Bronchial epithelial cell (primary cell): ENCODE data around the gene PIH1D2. TPM values are rescaled to one million over a fixed set of nuclear protein-coding genes. Genes with fewer than 3 reads are reported as not detected.
"Not testable (repeated sequence)": the region's sequence is repeated elsewhere in the genome, so short reads cannot be mapped to it uniquely, and the experiment has no call there.

Source experiments
- DNase-seq: peaks from one replicate; pipeline ENCODE4 v3.0.0-alpha.2; 2010; ENCODE audit warnings: low read depth
- FAIRE-seq: peaks from 2 replicates; lab custom pipeline; 2011; peaks lifted over from hg19 to GRCh38; lab: Jason Lieb, UNC
- H3K27me3 ChIP-seq: 2 replicates; pipeline ENCODE4 v1.5.1; 2011; ENCODE audit warnings: low read length; ENCODE audit not compliant: control insufficient read depth, insufficient read depth
- H3K36me3 ChIP-seq: 2 replicates; pipeline ENCODE4 v1.5.1; 2011; ENCODE audit warnings: low read length; ENCODE audit not compliant: control insufficient read depth, insufficient read depth
- H3K4me3 ChIP-seq: 2 replicates; pipeline ENCODE4 v1.5.1; 2011; ENCODE audit warnings: mild to moderate bottlenecking, low read depth, low read length, control low read depth
- total RNA-seq: library from RNA; depleted of rRNA; stranded (reverse); fragments of >200 nt; gene quantifications from 2 replicates; pipeline ENCODE4 v1.2.1, GENCODE V29; 2014
- TF ChIP-seq, protein P1 (sequence below): IDR thresholded peaks from 2 replicates; pipeline ENCODE4 v1.5.1; 2011; ENCODE audit warnings: mild to moderate bottlenecking, moderate library complexity, low read length, control low read depth, inconsistent platforms; ENCODE audit not compliant: insufficient read depth, severe bottlenecking

Gene PIH1D2
- total RNA-seq, 1 donor from 2014 or later, result 0.53 TPM

DNA sequence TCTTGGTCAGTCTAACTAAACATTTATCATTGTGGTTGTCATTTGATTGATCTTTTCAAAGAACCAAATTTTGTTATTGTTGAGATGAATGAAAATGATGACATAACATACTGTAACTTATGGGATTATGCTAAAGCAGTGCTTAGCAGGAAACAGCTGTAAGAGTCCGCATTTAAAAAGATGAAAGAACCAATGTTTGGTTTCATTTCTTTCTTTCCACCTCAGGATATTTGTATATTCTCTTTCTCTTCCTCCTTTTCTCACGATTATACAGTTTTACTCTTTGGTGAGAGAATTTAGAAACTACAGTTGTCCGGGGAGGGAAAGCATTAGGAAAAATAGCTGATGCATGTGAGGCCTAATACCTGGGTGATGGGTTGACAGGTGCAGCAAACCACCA is 23.1 kb downstream of the PIH1D2 start:
- Histone ChIP-seq H3K36me3 (peaks cover 3% of the 10 kb centered on the region), H3K27me3 (no peaks in the 10 kb centered on the region), H3K4me3 (no peak overlapping the region)
- DNase-seq, result no peak
- TF ChIP-seq, protein P1, sequence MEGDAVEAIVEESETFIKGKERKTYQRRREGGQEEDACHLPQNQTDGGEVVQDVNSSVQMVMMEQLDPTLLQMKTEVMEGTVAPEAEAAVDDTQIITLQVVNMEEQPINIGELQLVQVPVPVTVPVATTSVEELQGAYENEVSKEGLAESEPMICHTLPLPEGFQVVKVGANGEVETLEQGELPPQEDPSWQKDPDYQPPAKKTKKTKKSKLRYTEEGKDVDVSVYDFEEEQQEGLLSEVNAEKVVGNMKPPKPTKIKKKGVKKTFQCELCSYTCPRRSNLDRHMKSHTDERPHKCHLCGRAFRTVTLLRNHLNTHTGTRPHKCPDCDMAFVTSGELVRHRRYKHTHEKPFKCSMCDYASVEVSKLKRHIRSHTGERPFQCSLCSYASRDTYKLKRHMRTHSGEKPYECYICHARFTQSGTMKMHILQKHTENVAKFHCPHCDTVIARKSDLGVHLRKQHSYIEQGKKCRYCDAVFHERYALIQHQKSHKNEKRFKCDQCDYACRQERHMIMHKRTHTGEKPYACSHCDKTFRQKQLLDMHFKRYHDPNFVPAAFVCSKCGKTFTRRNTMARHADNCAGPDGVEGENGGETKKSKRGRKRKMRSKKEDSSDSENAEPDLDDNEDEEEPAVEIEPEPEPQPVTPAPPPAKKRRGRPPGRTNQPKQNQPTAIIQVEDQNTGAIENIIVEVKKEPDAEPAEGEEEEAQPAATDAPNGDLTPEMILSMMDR, result no peak
- no peak for FAIRE-seq

DNA sequence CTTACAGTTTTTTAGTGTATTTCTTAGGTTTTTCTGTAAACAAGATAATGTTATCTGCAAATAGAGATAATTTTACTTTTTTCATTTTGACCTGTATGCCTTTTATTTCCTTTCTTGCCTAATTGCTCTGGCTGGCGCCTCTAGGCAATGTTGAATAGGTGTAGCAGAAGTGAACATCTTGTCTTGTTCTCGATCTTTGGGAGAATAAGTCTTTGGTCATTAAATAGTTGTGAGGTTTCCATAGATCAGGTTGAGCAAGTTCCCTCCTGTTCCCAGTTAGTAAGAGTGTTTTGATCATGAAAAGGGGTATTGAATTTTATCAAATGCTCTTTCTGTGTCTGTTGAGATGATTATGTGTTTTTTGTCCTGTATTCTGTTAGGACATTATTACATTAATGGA is 24.0 kb downstream of the PIH1D2 start:
- FAIRE-seq, result no peak

DNA sequence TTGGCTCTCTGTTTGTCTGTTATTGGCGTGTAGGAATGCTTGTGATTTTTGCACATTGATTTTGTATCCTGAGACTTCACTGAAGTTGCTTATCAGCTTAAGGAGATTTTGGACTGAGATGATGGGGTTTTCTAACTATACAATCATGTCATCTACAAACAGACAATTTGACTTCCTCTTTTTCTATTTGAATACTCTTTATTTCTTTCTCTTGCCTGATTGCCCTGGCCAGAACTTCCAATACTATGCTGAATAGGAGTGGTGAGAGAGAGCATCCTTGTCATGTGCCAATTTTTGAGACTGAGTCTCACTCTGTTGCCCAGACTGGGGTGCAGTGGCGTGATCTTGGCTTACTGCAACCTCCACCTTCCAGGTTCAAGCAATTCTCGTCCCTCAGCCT is 25.6 kb downstream of the PIH1D2 start:
- FAIRE-seq, H3K27me3 ChIP-seq, DNase-seq, H3K36me3 ChIP-seq, H3K4me3 ChIP-seq: not testable (repeated sequence)

More for the DNA sequence above, 24.0 kb downstream of the PIH1D2 start:
- peaks cover 5% of the 10 kb centered on the region for H3K36me3 ChIP-seq
- no peaks in the 10 kb centered on the region for H3K27me3 ChIP-seq
- DNase-seq, result no peak
- TF ChIP-seq, protein P1, result no peak
- no peak overlapping the region for H3K4me3 ChIP-seq

- H3K36me3 ChIP-seq, FAIRE-seq, DNase-seq: not testable (repeated sequence)
Observed at GRCh38 chr11:112046647-112047046, 27.2 kb downstream of the PIH1D2 start.

DNA sequence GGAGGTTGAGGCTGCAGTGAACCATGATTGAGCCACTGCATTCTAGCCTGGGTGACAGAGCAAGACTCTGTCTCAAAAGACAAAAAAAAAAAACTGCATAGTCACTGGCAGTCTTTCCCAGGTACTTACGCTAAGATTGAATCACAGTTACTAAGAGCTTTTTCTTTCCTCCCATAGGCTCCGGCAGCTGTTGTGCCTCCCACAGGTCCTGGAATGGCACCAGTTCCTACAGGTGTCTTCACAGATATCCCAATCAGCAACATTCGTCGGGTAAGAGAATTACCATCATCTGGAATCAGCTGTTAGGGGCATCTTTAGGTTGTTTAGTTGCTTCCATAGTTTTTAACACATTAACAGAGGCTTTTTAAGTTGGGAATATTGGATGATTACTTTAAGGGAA is 28.9 kb downstream of the PIH1D2 start:
- no peak for FAIRE-seq
- peaks cover 2% of the 10 kb centered on the region for H3K36me3 ChIP-seq

More at GRCh38 chr11:112046647-112047046, 27.2 kb downstream of the PIH1D2 start:
- H3K27me3 ChIP-seq, H3K4me3 ChIP-seq: not testable (repeated sequence)

DNA sequence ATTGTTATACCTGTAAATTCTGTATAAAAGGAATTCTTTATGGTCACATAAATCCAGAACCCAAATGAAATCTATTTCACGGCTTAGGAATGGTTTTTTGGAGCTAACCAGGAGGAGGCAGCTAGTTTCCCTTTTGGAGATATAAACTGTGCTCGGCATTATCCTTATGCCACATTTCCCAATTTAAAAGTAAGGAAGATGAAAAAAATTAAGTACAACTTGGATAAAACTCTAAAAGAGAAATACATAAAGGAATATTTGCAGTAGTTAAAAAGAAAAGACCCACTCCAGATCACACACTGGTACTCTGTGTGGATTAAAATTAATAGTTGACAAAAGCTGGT is 30.9 kb downstream of the PIH1D2 start:
- H3K36me3 ChIP-seq, result peaks cover 2% of the 10 kb centered on the region
- TF ChIP-seq, protein P1, result no peak

More for the DNA sequence above, 28.9 kb downstream of the PIH1D2 start:
- DNase-seq, result no peak
- no peak overlapping the region for H3K4me3 ChIP-seq
- TF ChIP-seq, protein P1, result no peak
- no peaks in the 10 kb centered on the region for H3K27me3 ChIP-seq

More for the DNA sequence above, 30.9 kb downstream of the PIH1D2 start:
- FAIRE-seq, result no peak
- no peak for DNase-seq
- no peaks in the 10 kb centered on the region for H3K27me3 ChIP-seq
- H3K4me3 ChIP-seq, result no peak overlapping the region
